Measurements from ENCODE around the gene SLC39A11. TPM values are rescaled to one million over a fixed set of nuclear protein-coding genes. Genes with fewer than 3 reads are reported as not detected.

The SLC39A11 gene
- polyA plus RNA-seq, 10 donors, result 8.2 to 10.9 (median 9.6) TPM

DNA sequence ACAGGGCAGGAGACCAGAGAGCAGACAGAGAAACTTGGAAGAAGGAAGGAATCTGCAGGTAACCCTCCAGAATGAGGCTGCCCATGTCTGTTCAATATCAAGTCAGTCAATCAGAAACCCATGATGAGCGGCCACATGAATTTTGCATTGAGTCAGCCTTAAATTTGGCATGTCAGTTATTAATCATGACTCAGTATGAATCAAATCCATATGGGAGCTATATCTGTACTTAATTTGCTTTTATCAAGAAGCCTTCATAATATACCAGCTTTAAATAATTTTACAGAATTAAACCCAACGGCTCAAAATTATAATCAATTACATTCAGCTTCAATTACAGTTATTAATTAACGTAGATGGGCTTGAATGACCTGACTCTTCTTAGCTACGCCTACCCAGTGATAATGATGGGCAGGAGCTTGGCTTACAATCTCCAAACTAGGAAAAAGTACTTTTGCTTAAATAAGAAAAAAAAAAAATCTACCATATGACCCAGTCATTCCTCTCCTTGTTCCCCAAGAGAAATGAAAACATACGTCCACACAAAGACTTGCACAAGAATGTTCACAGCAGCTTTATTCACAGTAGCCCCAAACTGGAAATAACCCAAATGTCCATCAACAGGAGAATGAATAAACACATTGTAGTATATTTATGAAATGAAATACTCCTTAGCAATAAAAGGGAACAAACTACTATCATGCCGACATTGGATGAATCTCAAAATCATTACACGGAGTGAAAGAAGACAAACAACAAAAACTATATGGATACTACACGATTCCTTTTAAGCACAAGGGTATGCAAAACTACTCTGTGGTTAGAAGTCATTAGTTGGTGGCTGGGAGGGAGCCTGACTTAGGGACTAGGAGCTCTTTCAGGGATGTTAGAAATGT lies 48.6 kb downstream of the SLC39A11 start:
- peak in 2 of 3 donors; percentile 64 to 74 for DNase-seq

DNA sequence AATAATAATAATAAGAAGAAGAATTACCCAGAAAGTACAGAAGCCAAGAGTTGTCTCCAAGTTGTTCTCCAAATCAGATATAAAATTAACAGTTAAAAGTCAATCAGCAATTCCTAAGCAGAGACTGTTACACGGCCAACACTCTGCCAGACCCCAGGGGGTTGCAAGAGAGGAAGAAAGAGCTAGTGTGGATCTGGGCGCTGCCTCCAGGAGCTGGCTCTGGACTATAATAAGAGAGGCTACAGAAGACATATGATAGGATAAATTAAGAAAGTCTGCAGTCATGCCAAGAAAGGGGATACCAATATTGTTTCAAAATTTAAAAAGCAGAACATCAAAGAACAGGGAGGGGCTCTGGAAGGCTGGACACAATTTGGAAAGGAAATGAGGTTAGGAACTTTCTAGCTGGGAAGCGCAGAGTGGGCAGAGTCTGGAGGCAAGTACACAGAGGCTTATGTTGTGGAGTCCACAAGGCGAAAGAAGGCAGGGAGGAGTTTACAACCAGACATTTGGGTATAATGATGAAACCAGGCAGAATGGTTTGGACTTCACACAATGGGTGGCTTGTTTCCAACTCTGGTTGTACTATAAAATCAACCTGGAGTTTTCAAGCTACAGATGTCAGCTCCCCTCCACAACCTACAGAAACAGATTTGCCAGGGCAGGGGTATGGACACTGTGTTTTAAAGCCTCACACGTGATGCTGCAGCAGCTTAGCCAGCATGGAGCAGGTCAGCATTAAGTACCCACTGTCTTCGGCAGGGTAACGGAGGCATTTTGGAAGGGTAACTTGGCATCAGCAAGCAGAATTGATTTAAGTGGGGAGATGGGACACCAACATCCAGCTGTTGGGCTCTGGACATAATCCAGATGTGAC lies 49.4 kb downstream of the SLC39A11 start:
- peak in 1 of 3 donors; percentile 59 for DNase-seq

DNA sequence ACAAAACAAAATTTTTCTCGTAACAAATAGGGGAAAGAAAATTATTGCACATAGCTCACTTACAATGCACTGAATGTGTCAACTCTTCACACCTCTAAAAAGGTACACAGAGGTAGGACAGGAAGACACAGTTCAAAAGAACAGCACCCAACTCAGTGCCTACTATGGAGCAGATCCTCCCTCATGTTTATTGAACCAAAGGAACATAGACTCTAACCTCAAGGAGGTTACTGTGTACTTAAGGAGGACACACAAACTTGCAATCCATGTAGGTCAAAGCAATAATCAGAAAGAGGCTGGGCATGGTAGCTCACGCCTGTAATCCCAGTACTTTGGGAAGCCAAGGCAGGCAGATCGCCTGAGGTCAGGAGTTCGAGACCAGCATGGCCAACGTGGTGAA lies 50.3 kb downstream of the SLC39A11 start:
- DNase-seq, result no peak

DNA sequence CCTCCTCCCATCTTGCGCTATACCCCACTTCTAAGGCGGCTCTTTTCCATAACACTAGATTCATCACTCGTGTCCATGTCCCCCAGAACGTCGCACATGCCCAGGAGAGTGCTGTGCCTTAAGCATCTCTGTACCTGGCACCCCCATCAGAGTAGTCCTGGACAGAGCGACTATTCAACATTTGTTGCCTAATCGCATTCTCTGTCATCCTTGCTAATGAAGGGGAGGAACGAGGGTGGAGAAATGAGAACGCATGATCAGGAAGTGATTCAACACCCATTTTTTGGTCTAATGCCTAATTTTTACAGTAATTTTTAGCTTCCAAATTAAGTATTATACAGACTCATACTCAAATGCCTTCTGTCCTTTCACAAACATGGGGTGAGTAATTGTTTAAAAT lies 53.2 kb downstream of the SLC39A11 start:
- DNase-seq, result no peak

DNA sequence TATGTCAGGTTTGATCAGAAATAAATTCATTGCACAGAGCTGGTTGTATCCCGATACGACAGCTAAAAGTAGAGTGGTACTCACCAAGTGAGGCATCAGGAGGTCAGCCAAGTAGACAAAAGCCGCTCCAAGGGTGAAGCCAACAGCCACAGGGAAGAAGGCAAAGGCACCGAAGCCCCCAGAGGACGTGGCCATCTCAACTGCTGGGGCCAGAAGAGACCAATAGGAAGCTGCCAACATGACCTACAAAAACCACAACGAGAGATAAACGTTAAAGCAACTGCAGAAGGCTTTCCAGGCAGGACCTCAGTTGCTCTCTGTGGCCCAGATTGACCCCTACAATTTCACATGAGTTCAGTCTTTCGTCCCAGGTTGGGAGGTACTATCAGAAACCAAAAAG lies 61.0 kb downstream of the SLC39A11 start:
- no peak for DNase-seq

DNA sequence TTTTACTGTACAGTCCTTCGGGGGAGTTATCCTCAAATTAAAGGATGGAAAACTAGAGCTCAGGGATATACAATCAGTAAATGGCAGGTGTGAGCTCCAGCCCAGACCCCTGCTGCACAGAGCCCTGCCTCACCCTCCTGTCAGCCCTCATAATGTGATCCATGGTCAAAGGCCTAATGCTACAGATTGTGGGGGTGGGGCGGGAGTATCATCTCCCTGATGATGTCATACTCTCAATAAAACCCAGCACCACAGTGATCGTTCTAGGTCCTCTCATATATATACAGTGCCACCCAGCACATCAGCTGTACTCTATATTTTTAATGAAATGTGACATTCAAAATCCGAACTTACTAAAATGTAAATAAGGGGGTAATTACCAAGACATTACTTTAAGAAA lies 61.5 kb downstream of the SLC39A11 start:
- peak in 1 of 3 donors; percentile 23 for DNase-seq

DNA sequence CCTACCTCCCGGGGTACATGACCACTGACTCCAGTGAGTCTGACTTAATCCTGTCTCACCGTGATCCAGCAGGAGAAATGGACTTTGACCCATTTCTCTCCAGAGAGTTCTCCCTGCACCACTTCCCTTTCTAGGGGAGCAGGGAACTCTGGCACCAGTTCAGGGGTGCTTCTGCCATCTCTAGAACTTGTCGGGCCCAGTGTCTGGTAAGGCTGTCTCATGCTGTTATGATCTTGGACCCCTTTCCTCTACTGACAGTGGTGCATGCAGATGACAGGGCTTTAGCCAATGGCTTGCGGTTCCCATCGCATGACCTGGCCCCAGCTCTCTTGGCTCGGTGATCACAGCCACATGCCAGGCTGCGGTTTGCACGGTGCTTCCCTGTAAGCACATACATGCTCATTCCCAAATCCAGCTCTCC lies 62.0 kb downstream of the SLC39A11 start:
- peak in 2 of 3 donors; percentile 13 to 30 for DNase-seq

DNA sequence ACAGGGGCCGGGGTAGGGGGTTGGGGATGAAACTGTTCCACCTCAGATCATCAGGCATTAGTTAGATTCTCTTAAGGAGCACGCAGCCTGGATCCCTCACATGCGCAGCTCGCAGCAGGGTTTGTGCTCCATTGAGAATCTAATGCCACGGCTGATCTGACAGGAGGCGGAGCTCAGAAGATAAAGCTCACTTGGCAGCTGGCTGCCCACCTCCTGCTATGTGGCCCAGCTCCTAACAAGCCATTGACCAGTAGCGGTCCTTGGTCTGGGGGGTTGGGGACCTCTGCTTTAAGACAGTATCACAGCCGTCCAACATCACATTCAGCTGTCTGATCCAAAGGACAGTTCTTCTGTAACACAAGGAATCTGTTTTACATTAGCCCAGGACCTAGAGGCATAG lies 62.5 kb downstream of the SLC39A11 start:
- no peak for DNase-seq

DNA sequence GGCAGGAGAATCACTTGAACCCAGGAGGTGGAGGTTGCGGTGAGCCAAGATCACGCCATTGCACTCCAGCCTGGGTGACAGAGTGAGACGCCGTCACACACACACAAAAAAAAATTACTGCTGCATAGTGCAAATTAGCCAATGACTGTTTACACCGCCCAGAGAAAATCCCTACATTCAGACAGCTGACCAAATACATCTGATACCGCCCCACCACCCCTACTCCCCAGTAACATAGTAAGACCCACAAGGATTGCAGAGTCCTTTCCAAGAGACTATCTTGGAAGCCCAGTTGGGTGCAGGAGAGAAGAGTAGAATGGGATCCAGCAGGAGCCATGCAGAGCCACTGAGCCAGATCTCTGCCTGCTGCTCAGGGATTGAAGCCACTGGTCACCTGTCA lies 63.5 kb downstream of the SLC39A11 start:
- DNase-seq, result no peak

DNA sequence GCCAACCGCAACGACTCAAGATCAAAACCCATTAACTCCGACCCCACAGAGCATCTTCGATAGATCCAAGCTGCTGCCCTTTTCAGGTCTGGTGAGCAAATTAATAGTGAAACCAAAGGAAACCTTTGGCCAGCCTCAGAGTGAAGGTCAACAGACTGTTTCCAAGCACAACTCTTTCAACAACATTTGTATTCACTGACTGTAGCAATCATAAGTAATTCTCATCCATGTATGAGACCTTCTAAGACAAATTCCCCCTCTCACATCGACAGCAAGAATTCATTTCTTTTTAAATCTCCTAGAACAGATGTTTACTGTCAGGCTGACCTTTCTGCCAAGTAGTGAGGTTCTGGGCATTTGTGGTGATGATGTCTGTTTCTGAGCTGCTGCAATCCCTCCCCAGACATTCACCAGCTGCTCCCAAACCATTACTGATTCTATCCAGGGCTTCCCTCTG lies 64.2 kb downstream of the SLC39A11 start:
- DNase-seq, result peak in 1 of 3 donors; percentile 28

DNA sequence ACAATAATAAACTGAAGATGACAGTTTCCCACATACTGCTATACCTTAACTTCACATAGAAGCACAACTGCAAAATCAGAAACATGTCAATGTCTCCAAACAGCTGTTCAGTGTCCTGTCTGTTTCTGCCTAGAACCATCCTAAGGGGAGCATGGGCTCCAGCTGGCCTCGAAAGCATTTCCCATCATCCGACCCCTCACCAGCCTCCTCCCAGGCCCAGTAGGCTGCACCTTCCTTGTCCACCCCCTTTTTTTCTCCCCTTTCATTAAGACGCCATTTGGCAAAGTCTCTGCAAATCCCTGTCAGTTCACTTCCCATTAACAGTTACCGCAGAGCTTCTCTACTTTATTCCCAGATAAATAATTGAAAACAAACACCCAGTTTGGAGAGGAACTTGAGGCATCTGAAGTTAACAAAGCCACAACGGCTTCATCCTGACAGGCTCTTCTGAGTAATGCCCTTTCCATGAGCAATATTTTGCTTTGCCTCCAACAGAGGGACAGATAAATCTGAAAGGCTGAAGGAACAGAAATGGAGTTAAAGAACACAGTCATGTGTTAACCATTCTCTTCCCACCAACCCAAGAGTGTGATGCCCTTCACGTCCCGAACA lies 65.3 kb downstream of the SLC39A11 start:
- DNase-seq, result peak in 2 of 3 donors; percentile 18 to 54

DNA sequence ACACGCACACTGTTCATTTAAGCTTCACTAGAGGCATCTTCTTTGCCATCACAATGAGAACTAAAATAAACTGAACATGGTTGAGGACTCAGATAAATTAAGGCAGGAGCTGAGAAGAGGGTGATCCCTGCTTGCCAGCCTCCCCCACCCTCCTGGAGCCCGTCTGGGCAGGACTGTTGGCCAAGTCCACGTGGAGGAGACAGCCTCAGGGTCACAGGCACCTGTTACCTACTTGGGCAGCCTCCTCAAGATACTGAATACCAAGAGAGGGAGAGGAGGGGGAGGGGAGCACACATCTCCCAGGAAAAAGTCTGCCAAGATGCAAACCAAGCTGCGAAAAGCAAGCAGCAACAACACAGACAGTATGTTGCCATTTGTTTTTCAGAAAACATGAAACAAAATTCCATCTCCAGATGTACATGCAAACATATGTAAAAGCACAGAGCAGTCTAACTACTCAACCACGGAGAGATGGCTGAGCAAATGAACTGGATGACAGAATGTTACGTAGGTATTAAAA lies 67.4 kb downstream of the SLC39A11 start:
- no peak for DNase-seq

DNA sequence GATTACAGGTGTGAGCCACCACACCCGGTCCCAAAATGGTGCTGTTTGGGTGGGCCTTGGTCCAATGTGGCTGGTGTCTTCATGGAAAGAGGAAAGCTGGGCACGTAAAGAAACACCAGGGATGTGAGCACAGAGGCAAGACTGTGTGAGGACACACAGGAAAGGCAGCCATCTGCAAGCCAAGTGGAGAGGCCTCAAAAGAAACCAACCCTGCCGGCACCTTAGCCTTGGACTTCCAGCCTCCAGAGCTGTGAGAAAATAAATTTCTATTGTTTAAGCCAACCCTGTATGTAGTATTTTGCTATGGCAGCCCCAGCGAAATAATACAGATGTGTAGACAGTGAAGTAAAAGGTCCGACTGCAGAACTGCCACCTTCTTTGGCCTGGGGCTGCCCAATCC lies 68.7 kb downstream of the SLC39A11 start:
- no peak for DNase-seq

DNA sequence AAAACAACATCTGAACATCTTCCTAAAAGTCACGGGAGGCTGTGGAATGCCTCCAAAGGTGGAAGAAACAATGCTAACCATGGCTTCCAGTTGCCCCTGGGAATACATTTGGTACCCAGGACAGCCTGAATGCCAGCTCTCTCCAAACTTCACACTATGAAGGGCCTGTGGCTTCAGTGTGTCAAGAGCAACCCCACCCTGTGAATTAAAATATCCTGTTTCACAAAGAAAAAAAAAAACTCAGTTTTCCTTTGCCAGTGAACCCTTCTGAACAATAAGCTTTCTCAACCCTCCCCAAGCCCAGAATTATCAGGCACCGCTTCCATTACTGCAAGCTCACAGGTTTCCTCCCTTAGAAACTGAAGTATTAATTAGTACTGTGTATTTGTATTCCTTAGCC lies 69.8 kb downstream of the SLC39A11 start:
- no peak for DNase-seq

DNA sequence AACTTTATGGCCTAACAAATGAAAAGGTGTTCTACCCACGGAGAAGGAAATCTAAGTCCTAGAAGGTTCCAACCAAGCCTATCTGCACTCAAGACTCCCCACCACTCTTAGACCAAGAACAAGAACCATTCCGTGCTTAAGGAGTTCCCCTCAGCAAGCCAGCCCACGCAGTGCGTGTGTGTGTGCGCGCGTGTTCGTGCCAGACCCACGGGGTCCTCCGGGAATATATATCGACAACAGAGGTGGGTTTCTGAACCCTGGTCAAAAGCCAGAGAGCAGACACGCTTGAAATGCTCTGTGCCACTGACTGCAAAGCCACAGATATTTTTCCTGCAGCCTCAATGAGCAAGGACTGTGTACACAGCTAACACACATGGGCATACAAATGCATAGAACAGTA lies 70.7 kb downstream of the SLC39A11 start:
- no peak for DNase-seq

DNA sequence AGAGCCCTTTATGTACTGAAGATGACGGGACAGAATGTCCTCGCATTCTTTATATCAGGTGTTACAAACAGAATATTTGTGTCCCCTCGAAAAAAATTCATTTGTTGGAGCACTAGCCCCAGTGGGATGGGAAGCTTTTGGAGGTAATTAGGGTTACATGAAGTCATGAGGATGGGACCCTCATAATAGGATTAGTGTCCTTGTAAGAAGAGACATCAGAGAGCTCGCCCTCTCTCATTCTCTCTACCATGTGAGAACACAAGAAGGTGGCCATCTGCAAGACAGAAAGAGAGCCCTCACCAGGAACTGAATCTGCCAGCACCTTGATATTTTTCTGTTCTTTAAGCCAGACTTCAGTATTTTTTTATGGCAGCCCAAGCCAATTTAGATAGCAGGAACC lies 72.4 kb downstream of the SLC39A11 start:
- DNase-seq, result no peak

DNA sequence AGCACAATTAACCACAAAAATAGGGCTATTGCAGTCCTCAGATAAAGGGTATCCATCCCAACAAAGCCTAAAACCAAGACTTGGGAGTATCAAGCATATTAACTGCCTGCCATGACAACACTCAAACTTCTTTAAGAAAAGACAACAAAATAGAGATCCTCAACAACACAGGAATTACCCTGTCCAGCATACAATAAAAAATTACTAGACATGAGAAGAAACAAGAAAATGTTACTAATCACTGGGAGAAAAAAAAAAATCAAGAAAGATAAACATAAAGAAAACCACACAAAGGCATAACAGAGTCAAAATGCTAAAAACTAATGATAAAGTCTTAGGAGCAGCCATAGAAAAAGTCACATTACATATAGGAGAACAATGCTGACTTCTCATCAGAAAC lies 73.9 kb downstream of the SLC39A11 start:
- DNase-seq, result no peak

DNA sequence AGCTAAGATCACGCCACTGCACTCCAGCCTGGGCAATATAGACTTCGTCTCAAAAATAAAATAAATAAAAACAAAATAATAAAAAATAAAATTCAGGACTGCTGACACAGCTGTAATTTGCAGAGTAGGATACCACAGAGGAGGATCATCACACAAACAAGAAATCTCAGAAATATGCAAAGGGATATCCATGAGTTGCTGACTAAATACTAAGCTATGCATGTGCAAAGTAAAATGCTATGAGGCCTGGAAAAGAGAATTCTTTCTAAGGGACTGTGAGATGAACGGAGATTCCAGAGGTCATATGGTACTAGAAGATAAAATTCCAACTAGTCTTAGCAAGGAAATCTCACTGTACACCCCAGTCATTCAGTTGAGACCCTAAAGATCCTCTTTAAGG lies 74.8 kb downstream of the SLC39A11 start:
- peak in 1 of 3 donors; percentile 59 for DNase-seq

DNA sequence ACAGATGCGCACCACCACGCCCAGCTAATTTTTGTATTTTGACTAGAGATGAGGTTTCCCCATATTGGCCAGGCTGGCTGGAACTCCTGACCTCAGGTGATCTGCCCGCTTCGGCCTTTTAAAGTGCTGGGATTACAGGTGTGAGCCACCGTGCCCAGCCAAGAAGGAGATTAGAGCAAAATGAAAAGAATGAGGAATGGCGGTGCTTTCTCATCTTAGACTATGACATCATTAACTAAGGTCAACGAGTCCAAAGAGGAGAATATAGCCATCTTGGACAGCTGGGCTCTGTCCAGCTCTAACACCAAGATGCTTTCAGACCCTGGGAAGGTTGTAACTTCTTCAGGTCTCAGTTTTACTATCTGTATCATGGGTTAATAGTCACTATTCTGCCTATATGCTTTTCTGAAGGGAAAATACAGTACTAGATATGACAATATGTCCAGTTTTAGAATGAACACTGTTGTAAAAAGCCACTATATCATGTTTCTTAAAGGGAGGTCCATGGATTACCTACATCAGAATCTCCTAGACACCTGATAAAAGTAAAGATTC lies 76.7 kb downstream of the SLC39A11 start:
- DNase-seq, result no peak

DNA sequence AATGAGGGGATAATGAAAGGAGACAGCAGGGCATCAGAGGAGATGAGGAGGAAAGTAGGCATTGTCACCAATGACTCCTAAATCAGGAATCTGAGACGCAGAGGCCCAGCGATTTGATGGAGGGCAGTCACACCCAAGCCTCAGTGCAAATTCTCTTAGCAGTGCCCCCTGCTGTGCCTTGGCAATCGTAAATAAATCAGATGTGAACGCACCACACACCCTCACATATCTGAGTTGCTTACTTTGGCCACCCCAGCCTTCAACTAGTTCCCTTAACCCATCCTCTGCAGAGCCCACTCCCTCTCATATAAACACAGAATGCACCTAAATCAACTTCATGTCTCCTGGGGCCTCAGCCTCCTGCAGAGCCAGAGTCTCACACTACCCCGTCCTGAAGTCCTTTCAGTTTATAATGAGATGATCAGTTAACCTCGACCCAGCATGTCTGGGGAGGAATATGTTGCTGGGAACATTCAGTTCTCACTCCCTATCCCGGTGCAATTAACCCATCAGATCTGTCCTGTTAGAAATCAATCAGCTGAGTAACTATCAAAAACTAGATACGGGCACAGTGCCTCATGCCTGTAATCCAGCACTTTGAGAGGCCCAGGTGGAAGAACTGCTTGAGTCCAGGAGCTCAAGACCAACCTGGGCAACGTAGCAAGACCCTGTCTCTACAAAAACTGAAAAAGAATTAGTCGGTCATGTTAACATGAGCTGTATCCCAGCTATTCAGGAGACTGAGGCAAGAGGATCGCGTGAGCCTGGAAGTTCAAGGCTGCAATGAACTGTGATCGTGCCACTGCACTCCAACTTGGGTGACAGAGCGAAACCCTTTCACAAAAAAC lies 78.4 kb downstream of the SLC39A11 start:
- peak in 2 of 3 donors; percentile 13 for DNase-seq

DNA sequence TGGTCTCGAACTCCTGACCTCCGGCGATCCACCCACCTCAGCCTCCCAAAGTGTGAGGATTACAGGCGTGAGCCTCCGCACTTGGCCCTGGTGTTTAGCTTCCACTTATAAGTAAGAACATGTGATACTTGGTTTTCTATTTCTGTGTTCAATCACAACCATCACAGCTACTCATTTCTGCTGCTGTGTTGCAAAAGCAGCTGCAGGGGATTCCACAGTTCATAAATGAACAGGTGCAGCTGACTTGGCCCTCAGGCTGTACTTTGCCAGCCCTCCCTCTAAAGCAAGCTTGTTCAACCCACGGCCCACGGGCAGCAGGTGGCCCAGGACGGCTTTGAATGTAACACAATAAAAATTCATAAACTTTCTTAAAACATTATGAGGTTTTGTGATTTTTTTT lies 79.2 kb downstream of the SLC39A11 start:
- peak; percentile 44 to 56 (median 52) for DNase-seq

Measured in muscle of back (tissue), 11 donors.